ENCODE measurements around the gene IVD.

Gene IVD

DNA sequence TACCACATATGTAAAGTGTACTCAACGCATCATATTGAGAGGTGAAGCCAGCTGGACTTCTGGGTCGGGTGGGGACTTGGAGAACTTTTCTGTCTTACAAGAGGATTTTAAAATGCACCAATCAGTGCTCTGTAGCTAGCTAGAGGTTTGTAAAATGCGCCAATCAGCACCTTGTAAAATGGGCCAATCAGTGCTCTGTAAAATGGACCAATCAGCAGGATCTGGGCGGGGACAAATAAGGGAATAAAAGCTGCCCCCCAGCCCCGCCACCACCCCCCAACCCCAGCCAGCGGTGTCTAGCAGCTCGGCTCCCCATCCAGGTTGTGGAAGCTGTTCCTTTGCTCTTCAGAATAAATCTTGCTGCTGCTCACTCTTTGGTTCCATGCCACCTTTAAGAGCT lies 6.2 kb upstream of the IVD start:
- DNase-seq (ENCODE audit: low read depth): no peak
- TF ChIP-seq, protein P1, sequence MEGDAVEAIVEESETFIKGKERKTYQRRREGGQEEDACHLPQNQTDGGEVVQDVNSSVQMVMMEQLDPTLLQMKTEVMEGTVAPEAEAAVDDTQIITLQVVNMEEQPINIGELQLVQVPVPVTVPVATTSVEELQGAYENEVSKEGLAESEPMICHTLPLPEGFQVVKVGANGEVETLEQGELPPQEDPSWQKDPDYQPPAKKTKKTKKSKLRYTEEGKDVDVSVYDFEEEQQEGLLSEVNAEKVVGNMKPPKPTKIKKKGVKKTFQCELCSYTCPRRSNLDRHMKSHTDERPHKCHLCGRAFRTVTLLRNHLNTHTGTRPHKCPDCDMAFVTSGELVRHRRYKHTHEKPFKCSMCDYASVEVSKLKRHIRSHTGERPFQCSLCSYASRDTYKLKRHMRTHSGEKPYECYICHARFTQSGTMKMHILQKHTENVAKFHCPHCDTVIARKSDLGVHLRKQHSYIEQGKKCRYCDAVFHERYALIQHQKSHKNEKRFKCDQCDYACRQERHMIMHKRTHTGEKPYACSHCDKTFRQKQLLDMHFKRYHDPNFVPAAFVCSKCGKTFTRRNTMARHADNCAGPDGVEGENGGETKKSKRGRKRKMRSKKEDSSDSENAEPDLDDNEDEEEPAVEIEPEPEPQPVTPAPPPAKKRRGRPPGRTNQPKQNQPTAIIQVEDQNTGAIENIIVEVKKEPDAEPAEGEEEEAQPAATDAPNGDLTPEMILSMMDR (conservative IDR thresholded peaks at IDR 0.05; ENCODE audit: low read depth, low read length): no peak
- H3K4me3 ChIP-seq (ENCODE audit: low read length): no peak overlapping the region

DNA sequence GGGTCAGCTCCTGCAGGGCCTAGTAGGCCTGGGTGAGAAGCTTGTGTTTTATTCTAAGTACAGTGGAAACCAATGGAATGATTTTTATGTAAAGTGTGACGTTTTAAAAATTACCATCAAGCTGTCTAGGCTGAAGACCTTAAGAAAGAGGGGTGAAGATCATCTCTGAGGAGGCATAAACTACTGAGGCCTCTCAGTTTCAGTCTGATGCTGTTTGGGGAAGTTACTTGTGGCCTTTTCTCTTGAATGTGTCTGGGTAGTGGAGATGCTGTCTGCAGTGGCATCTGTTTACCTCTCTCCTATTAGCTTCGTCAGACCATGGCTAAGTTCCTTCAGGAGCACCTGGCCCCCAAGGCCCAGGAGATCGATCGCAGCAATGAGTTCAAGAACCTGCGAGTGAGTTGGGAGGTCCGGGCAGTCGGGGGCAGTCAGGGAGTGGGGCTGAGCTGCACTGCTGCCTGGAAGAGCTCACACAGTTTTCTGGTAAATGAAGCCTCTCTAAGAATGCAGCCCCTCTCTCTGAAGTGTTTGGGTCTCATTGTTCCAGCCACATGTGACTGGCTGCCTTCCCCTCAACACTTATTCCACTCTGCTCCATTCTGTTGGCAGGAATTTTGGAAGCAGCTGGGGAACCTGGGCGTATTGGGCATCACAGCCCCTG lies 1.9 kb downstream of the IVD start:
- DNase-seq (ENCODE audit: low read depth): no peak
- TF ChIP-seq, protein P1 (conservative IDR thresholded peaks at IDR 0.05; ENCODE audit: low read depth, low read length): no peak
- H3K4me3 ChIP-seq (ENCODE audit: low read length): no peak overlapping the region

DNA sequence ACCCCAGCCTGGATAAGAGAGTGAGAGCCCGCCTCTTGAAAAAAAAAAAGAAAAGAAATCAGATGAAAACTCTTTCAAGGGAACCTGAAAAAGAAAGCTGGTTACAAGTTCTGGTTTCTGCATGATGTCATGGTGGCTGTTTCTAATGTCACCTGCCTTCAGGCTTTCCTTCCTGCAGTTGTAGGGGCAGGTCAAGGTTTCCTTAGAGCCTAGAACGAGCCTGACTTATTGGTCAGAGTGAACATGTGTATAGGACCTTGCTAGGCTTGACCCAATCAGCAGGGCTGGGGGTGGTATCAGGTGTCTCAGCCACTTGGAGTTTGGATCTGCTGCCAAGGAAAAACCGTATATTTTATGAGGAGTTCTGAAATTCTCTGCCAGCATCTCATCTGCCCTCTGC lies 3.8 kb downstream of the IVD start:
- no peak for DNase-seq (ENCODE audit: low read depth)
- TF ChIP-seq, protein P1 (conservative IDR thresholded peaks at IDR 0.05; ENCODE audit: low read depth, low read length): no peak
- no peak overlapping the region for H3K4me3 ChIP-seq (ENCODE audit: low read length)

DNA sequence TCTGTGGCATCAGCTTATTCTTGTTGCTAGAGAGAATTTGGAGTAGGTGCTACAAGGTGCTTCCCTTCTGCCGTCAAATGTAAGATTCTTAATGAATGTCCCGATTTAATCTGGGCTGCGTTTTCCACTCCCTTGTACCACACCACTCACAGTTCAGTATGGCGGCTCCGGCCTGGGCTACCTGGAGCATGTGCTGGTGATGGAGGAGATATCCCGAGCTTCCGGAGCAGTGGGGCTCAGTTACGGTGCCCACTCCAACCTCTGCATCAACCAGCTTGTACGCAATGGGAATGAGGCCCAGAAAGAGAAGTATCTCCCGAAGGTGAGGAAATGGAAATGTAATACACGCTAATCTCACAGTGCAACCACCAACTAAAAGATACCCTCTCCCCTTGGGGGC lies 4.9 kb downstream of the IVD start:
- H3K4me3 ChIP-seq (ENCODE audit: low read length): no peak overlapping the region
- no peak for DNase-seq (ENCODE audit: low read depth)
- TF ChIP-seq, protein P1 (conservative IDR thresholded peaks at IDR 0.05; ENCODE audit: low read depth, low read length): no peak

DNA sequence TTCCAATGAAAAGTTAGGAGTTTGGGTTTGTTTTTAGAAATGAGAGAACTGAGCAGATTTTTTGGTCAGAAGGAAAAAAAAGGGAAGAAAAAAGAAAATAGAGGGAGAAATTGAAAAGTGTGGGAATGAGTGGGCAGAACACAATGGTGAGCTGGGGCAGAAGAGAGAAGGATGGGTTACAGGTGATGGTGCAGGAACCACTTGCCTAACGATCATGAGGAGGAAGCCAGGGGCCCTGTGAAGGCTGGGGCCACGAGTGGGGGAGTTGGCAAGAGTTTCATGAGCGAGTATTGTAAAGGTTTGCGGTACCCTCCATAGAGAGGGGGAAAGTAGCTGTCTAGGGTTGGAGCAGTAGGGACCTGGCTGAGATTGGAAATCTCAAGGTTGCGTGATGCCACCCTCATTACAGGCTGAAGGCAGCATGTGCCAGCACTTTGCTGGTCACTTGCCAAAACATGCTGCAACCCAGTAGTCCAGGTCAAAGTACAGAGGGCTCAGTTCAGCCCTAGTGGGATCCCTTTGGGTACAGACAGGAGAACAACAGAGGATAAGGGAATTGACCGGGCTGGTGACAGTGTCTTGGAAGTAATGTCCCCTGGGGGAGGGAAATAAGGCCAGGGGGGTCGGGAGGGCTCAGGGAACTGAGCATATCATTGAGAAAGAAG lies 6.6 kb downstream of the IVD start:
- DNase-seq (ENCODE audit: low read depth): no peak
- TF ChIP-seq, protein P1 (conservative IDR thresholded peaks at IDR 0.05; ENCODE audit: low read depth, low read length): no peak
- no peak overlapping the region for H3K4me3 ChIP-seq (ENCODE audit: low read length)

DNA sequence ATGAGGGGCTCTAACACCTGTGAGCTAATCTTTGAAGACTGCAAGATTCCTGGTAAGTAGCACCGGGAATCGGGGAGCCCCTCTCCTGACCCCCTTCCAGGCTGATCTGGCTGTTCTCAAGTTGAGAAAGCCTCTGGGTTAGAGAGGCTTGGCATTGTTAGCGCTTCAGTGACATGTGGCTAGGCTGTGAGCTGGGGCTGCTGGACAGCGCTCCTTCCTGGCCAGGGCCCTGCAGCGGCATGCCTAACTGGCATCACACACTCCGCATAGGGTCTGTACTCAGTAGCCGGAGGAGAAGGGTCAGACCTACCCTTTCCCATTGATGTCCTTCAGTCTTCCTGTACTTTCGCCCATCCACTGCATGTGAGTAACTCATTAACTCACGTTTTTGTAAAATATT lies 7.4 kb downstream of the IVD start:
- no peak for DNase-seq (ENCODE audit: low read depth)
- TF ChIP-seq, protein P1 (conservative IDR thresholded peaks at IDR 0.05; ENCODE audit: low read depth, low read length): no peak
- H3K4me3 ChIP-seq (ENCODE audit: low read length): no peak overlapping the region

DNA sequence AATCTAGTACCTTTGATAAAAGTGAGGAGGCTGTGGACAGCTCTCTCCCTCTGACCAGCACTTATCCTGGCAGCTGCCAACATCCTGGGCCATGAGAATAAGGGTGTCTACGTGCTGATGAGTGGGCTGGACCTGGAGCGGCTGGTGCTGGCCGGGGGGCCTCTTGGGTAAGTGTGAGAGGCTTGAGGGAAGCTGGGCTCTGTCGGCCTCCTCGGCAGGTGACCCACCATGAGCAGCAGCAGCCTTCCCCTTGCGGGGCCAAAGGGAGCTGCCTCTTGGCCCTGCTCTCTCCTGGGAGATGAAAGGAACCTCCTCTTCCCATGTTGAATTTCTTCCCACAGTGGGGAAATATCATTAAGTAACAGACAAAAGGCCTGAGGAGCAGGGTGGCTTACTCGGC lies 9.2 kb downstream of the IVD start:
- no peak for DNase-seq (ENCODE audit: low read depth)
- no peak overlapping the region for H3K4me3 ChIP-seq (ENCODE audit: low read length)
- TF ChIP-seq, protein P1 (conservative IDR thresholded peaks at IDR 0.05; ENCODE audit: low read depth, low read length): no peak

All from retinal pigment epithelial cell (primary cell).